HG02588 (cell line): ENCODE data around the gene CCDC142.
A peak's percentile ranks its signal among the peaks of the same experiment; 100 is the strongest.

ENCODE experiments used
- ATAC-seq: cut with Tn5 transposase; IDR thresholded peaks from one replicate; pipeline ENCODE4 v1.9.1; 2021; ENCODE audit warnings: mild to moderate bottlenecking, moderate library complexity; ENCODE audit not compliant: unreplicated experiment

The CCDC142 gene

GRCh38 chr2:74515271-74515980, 32.6 kb upstream of the CCDC142 start:
- no peak for ATAC-seq

DNA sequence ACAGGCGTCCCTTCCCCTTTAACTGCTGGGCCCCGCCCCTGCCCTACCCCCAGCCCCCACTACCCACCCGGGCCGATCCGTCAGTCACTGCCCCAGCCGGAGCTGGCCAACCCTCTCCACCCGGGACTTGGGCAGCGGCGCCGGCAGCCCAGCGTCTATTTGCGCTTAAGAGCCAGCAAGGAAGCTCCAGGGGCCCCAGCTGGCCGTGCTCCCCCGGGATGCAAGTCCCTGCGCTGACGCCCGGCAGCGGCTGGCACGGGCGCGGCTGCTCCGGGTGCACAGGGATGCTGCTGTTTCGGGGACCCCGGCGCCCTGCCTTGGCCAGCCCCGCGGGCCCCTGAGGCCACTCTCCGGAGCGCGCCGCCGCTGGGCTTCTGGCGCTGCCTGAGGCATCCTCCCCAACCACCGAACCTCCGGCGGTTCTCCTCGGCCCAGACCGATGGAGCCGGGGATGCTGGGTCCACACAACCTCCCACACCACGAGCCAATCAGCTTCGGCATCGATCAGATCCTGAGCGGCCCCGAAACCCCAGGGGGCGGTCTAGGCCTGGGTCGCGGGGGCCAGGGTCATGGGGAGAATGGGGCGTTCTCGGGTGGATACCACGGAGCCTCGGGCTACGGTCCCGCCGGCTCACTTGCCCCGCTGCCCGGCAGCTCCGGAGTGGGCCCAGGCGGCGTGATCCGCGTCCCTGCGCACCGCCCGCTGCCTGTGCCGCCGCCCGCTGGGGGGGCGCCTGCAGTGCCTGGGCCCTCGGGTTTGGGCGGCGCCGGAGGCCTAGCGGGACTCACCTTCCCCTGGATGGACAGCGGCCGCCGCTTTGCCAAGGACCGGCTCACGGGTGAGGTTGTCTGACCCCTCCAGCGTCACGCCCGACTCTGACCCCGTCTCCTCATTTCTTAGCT, 31.8 kb upstream of the CCDC142 start, which contains the start of gene TLX2:
Gene TLX2, plus strand, starts transcription at position 83 of the 903 bp plus-strand sequence. Its CDS starts 357 bp downstream, at position 440.
- no peak for ATAC-seq

DNA sequence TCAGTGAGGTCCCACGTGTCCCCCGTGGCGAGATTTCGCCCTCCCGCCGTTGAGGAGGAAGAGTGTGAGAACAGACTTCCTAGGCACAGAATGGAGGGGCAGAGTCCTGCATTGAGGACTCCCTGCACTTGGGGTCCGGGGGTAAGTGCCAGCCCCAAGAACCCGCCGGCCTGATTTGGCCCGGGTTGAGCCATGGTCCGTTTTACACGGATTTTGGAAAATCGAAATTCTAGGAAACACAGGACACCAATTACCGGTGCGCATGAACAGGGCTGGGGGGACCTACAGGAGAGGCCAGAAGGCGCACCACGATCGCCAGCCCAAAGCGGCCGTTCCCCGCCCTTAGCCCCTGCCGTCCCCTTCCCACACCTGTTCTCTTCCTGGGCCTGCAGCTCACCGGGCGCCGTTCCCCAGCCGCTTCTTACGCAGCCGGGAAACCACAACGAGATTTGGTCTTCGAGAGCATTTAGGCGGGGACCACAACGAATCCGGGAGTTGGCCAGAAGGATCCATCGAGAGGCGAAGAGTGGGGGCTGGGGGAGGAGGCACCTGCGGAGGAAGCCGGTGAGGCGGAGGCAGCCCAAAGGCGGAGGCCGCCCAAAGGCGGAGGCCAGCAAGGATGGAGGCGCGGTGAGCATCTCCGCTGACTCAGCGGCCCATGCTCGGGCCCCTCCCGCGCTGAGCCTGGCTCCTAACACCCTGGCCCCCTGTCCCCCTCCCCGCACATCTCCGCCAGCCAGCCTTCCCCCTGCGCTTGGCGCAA, 31.0 kb upstream of the CCDC142 start:
- no peak for ATAC-seq

- ATAC-seq, result no peak
Measured at GRCh38 chr2:74512744-74513604, 30.2 kb upstream of the CCDC142 start.

DNA sequence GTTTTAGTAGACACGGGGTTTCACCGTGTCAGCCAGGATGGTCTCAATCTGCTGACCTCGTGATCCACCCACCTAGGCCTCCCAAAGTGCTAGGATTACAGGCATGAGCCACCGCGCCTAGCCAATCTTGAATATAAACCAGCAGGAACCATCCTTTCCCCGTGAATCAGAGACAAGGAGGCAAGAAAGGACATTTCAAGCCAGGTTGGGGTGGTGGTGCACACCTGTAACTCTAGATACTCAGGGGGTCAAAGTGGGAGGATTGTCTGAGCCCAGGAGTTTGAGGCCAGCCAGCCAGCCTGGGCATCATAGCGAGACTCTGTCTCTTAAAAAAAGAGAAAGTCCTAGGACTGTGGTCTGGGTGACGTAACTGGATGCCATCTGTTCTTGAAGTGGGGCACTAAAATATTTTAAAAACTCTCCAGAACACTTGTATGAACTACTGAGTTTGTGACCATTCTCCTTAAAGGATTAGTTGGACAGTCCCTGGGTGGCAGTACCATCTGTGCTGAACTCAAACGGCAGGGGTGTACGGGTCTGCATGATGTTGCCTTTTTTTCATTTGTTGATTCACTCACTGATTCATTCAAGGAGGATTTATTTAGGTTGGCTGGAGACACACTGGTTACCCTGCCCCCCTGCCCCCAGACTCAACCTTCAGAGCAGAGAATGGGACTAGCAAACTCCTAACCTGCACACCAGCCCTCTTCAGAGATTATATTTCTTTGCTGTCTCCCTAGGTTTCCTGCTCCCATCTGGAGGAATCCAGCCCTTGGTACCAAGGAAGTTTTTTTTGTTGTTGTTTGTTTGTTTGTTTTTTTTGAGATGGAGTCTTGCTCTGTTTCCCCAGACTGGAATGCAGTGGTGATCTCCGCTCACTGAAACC, 28.5 kb upstream of the CCDC142 start:
- no peak for ATAC-seq

DNA sequence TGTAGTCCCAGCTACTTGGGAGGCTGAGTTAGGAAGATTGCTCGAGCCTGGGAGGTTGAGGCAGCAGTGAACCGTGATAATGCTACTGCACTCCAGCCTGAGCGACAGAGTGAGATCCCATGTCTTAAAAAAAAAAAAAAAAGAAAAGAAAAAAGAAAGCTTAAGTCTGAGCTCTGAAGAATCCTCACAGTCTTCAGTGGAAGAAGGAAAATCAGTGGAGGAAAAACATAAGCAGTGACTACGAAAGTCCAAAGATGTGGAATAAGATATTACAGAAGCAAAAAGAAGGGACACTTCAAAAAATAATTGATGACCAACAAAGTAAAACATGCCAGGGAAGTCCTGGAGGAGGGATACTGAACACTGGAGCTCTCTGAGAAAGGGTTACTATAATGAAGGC, 27.5 kb upstream of the CCDC142 start:
- ATAC-seq, result no peak

DNA sequence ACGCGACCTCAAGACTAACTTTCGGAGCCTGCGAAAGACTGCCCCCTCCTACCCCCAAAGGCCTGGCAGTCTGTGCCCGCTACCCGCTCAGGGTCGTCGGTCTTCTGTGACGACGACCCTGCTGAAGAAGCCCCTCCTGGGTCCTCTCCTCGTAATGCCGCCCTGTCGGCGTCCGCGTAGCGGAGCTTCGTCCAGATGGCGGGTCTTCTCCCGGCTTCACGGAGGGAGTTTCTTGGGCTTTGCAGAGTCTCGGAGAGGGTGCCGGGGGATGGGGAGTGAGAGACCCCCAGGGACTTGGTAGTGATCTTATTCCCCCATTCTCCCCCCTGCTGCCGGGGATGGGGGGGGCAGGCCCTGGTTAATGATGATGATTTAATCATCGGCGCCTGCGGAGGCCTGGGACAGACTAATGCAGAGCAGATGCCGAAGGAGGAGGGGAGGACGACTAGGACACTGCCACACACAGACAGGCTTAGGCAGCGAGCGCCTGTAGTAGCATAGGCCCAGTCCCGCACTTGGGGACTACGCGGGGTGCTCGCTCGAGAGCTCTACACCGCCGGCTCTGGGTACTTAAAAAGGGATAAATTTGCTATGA, 25.2 kb upstream of the CCDC142 start:
- ATAC-seq, result no peak

GRCh38 chr2:74507145-74507925, 24.5 kb upstream of the CCDC142 start, which contains the start of gene PCGF1:
TSS of gene PCGF1 (minus strand) at chr2:74507695. CDS start at chr2:74507668, 27 bp downstream.
- peak; percentile 88 for ATAC-seq

- no peak for ATAC-seq
Measured at GRCh38 chr2:74505448-74506246, 22.8 kb upstream of the CCDC142 start.

DNA sequence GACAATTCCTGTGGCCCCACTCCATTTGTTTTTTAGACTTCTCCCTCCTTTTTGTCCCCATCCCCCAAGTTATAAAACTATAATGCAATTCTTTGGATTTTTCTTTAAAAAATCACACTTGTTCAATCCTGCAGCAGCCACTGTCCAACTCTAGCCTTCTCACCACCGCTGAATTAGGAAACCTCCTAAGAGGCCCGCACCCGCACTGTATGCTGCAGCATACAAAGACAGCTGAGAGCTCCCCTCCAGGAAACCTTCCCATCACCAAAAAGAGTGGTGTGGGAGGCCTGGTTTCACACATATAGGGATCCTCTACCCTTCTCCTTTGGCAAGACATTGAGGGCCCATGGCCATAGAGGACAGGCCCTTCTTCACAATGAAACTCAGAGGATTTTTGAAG, 21.8 kb upstream of the CCDC142 start:
- no peak for ATAC-seq

GRCh38 chr2:74503506-74504475, 21.0 kb upstream of the CCDC142 start:
- ATAC-seq, result no peak

DNA sequence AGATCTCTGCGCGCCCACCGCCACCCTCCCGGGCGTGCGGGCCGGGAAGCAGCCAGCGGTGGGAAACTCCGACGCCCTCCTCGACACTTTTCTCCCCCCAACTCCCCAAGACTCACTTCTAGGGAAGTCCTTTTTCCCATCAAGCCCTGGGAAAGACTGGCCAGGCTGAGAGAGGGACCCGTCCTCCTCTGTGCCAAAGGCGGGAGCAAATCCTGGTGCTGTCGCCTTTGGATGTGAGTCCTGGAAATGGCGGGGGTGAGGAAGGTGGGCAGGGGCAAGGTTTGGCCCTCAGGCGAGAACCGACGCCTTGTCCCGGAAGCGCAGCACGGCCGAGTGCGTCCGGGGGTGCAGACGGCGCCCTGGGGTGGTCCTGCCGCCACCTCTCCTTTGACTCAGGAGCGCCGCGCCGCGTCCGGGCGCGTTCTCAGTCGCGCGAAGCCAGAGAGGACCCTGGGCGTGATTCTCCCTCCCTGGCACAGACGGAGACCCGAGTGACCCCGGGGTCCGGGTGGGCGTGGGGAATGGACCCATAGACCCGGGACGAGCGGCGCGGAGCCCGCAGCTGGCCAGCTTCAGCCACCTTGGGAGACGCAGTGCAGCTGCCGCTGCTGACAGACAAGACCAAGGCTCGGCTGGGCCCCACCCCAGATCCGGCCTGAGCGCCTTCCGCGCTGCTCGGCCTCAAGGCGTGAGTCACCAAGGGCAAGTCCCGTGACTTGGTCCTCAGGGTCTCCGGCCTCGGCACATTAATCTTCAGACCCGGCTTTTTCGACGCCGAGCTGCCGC, 20.1 kb upstream of the CCDC142 start:
- ATAC-seq, result peak; percentile 27

DNA sequence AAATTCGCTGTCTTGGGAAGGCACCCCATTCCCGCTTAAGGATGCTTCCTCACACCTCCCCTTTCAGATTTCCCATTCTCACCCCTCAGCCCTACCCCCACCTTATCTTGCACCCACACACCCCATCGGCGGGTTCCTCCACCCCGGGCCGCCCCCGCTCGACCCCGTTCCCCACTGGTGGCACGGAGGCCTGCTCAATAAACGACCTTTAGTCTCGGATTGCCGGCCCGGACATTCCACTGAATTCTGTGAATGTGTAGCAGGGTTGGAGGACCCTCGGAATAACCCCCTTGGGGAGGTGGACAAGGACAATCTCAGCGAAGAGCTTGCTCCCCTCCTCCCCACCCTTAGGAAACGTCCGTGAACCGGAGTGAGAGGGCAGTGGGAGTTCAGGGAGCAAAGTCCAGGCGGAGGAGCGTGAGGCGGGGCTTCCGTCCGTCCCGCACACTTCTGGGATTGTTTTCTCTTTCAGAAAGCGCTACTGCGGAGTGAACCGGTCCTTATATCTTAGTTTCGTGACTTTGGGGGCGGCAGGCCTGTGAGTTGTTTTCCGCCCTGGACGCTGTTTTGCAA, 19.4 kb upstream of the CCDC142 start:
- ATAC-seq, result no peak

DNA sequence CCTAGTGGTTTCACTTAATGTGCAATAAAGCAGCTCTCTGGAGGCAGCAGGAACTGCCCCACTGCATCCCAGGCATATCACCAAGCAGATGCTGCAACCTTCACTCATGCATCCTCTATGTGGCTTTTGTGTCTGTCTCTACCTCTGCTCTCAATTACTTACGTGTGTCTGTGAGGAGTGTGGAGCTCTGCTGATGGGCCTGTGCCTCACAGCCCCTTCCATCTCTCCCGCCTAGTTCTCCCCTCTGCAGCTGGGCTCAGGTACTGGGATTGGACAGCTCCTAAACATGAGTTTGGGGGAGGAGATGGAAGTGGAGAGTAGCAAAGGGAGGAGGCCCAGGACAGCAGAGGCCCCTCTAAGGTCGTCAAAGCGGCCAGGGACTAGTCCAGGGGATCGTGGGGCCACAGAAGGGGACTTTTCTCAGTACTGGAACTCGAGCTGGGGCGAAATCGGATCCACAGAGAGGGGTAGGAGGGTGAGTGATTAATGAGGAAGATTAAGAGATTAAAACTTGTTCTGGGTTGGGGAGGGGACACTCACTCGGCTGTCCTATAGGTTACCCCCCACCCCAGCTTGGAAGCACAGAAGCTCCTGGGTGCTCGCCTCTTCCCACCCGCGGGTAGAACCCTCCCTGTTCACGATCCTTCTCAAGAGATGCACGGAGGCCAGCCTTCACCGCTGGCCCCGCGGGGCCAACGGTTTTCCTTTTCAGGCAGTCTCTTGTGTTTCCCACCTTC, 18.7 kb upstream of the CCDC142 start:
- ATAC-seq, result no peak
